NB4 (cell line): ENCODE results near the gene HMSD.

Experiments used
- DNase-seq: peaks from one replicate; pipeline ENCODE4 v3.0.0; 2010; ENCODE audit warnings: low read depth
- H3K4me3 ChIP-seq: one replicate; pipeline ENCODE4 v1.5.1; 2011; ENCODE audit warnings: mild to moderate bottlenecking, low read depth, low read length, moderate library complexity
- MYC ChIP-seq: IDR thresholded peaks from 2 replicates; pipeline ENCODE4 v1.6.1; 2011; ENCODE audit warnings: low read depth, low read length
- POLR2A ChIP-seq: IDR thresholded peaks from 2 replicates; pipeline ENCODE4 v1.6.1; 2011; ENCODE audit warnings: mild to moderate bottlenecking; ENCODE audit not compliant: insufficient read length; ENCODE audit errors: extremely low read depth
- TF ChIP-seq, protein P1 (sequence below): IDR thresholded peaks from 2 replicates; pipeline ENCODE4 v1.6.1; 2011; ENCODE audit warnings: low read depth, low read length
- TF ChIP-seq, protein P2 (sequence below): IDR thresholded peaks from one replicate; pipeline ENCODE4 v1.5.1; 2012; ENCODE audit warnings: low read depth, low read length

The HMSD gene

DNA sequence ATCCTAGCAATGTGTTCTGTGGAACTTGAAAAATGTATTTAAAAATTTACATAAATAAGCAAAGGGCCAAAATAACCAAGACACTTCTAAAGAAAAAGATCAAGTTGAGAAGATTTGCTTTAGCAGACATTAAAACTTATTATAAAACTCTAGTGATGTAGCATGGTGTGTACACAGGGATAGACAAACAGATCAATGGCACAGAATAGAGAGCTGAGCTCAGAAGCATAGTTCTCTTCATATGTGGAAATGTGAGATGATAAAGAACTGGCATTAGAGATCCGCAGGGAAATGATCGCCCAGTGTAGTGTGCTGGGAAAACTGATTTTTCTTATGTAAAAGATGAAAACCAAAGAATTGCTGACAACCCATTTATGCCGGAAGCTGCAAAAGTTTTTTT is 60.2 kb downstream of the HMSD start:
- no peak for DNase-seq
- TF ChIP-seq, protein P1, sequence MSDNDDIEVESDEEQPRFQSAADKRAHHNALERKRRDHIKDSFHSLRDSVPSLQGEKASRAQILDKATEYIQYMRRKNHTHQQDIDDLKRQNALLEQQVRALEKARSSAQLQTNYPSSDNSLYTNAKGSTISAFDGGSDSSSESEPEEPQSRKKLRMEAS = no peak
- no peak for TF ChIP-seq POLR2A
- TF ChIP-seq, protein P2, sequence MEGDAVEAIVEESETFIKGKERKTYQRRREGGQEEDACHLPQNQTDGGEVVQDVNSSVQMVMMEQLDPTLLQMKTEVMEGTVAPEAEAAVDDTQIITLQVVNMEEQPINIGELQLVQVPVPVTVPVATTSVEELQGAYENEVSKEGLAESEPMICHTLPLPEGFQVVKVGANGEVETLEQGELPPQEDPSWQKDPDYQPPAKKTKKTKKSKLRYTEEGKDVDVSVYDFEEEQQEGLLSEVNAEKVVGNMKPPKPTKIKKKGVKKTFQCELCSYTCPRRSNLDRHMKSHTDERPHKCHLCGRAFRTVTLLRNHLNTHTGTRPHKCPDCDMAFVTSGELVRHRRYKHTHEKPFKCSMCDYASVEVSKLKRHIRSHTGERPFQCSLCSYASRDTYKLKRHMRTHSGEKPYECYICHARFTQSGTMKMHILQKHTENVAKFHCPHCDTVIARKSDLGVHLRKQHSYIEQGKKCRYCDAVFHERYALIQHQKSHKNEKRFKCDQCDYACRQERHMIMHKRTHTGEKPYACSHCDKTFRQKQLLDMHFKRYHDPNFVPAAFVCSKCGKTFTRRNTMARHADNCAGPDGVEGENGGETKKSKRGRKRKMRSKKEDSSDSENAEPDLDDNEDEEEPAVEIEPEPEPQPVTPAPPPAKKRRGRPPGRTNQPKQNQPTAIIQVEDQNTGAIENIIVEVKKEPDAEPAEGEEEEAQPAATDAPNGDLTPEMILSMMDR = no peak
- no peak for TF ChIP-seq MYC
- H3K4me3 ChIP-seq = no peak overlapping the region
